ENCODE measurements around the gene ESPNL.

ESPNL gene

GRCh38 chr2:238126338-238126737 lies 26.2 kb downstream of the ESPNL start:
- Histone ChIP-seq H3K79me2 (ENCODE audit: control insufficient read depth, insufficient read depth, low read length, poor library complexity) (no peaks in the 10 kb centered on the region), H3K4me2 (ENCODE audit: low read length) (no peak overlapping the region), H2BK12ac (ENCODE audit: low read length) (no peak overlapping the region), H3K79me1 (ENCODE audit: low read length) (no peaks in the 10 kb centered on the region), H3K27me3 (ENCODE audit: insufficient read depth, low read length) (no peaks in the 10 kb centered on the region), H3K4me1 (ENCODE audit: control insufficient read depth in 1 of 2, insufficient read depth in 2 of 2, low read length in 2 of 2) (no peaks in the 10 kb centered on the region), H3K9me3 (ENCODE audit: insufficient read depth, low read depth, low read length) (peaks cover 3% of the 10 kb centered on the region), H3K36me3 (ENCODE audit: control insufficient read depth in 1 of 2, insufficient read depth in 2 of 2, low read length in 2 of 2) (no peaks in the 10 kb centered on the region), H3K18ac (ENCODE audit: low read length) (no peak overlapping the region), H3K4ac (ENCODE audit: low read depth, low read length) (no peak overlapping the region), H2AK5ac (ENCODE audit: low read length) (no peak overlapping the region), H2BK5ac (ENCODE audit: low read depth, low read length, poor library complexity) (no peak overlapping the region), H3K23ac (ENCODE audit: low read length) (no peak overlapping the region), H3K9ac (ENCODE audit: low read length) (no peak overlapping the region), H2BK120ac (ENCODE audit: insufficient read depth, low read length, poor library complexity) (no peak overlapping the region), H3K4me3 (ENCODE audit: low read depth, low read length) (no peak overlapping the region), H4K8ac (ENCODE audit: low read depth, low read length) (no peak overlapping the region), H2AFZ (ENCODE audit: insufficient read depth, low read length, poor library complexity) (no peak overlapping the region), H4K91ac (ENCODE audit: low read depth, low read length) (no peak overlapping the region), H3K14ac (ENCODE audit: low read length) (no peak overlapping the region), H4K12ac (ENCODE audit: low read depth, low read length) (no peak overlapping the region), H3K27ac (ENCODE audit: low read depth, low read length) (no peak overlapping the region)
- no CpG with 5 or more reads among the region's 2 CpGs for WGBS (ENCODE audit: extremely low coverage, insufficient coverage, insufficient read length)
- no peak for DNase-seq

- H3K27me3 ChIP-seq (ENCODE audit: insufficient read depth, low read length) = no peaks in the 10 kb centered on the region
These were observed 26.6 kb downstream of the ESPNL start for GRCh38 chr2:238126775-238127164.

GRCh38 chr2:238127165-238128060 lies 27.3 kb downstream of the ESPNL start:
- H3K23ac ChIP-seq (ENCODE audit: low read length) = no peak overlapping the region
- H2BK120ac ChIP-seq (ENCODE audit: insufficient read depth, low read length, poor library complexity) = no peak overlapping the region
- no peak overlapping the region for H2BK5ac ChIP-seq (ENCODE audit: low read depth, low read length, poor library complexity)
- no peak overlapping the region for H2BK12ac ChIP-seq (ENCODE audit: low read length)
- H3K79me1 ChIP-seq (ENCODE audit: low read length) = no peaks in the 10 kb centered on the region
- no peak overlapping the region for H4K91ac ChIP-seq (ENCODE audit: low read depth, low read length)
- no peak overlapping the region for H3K14ac ChIP-seq (ENCODE audit: low read length)
- WGBS (ENCODE audit: extremely low coverage, insufficient coverage, insufficient read length) = no CpG with 5 or more reads among the region's 36 CpGs
- no peak overlapping the region for H2AFZ ChIP-seq (ENCODE audit: insufficient read depth, low read length, poor library complexity)
- H3K36me3 ChIP-seq (ENCODE audit: control insufficient read depth in 1 of 2, insufficient read depth in 2 of 2, low read length in 2 of 2) = no peaks in the 10 kb centered on the region
- H3K9ac ChIP-seq (ENCODE audit: low read length) = no peak overlapping the region
- no peak overlapping the region for H3K4me3 ChIP-seq (ENCODE audit: low read depth, low read length)
- H3K4me2 ChIP-seq (ENCODE audit: low read length) = no peak overlapping the region
- no peaks in the 10 kb centered on the region for H3K27me3 ChIP-seq (ENCODE audit: insufficient read depth, low read length)
- H3K4me1 ChIP-seq (ENCODE audit: control insufficient read depth in 1 of 2, insufficient read depth in 2 of 2, low read length in 2 of 2) = no peaks in the 10 kb centered on the region
- H3K79me2 ChIP-seq (ENCODE audit: control insufficient read depth, insufficient read depth, low read length, poor library complexity) = no peaks in the 10 kb centered on the region
- H3K9me3 ChIP-seq (ENCODE audit: insufficient read depth, low read depth, low read length) = peaks cover 4% of the 10 kb centered on the region
- no peak overlapping the region for H2AK5ac ChIP-seq (ENCODE audit: low read length)
- H3K4ac ChIP-seq (ENCODE audit: low read depth, low read length) = no peak overlapping the region
- no peak overlapping the region for H3K18ac ChIP-seq (ENCODE audit: low read length)
- no peak overlapping the region for H3K27ac ChIP-seq (ENCODE audit: low read depth, low read length)
- DNase-seq = no peak
- H4K8ac ChIP-seq (ENCODE audit: low read depth, low read length) = no peak overlapping the region
- no peak overlapping the region for H4K12ac ChIP-seq (ENCODE audit: low read depth, low read length)

More at GRCh38 chr2:238126775-238127164, 26.6 kb downstream of the ESPNL start:
- H2AFZ ChIP-seq (ENCODE audit: insufficient read depth, low read length, poor library complexity) = no peak overlapping the region
- H3K4me1 ChIP-seq (ENCODE audit: control insufficient read depth in 1 of 2, insufficient read depth in 2 of 2, low read length in 2 of 2) = no peaks in the 10 kb centered on the region
- WGBS (ENCODE audit: extremely low coverage, insufficient coverage, insufficient read length) = no CpG with 5 or more reads among the region's 2 CpGs
- no peak overlapping the region for H3K14ac ChIP-seq (ENCODE audit: low read length)
- H3K4me2 ChIP-seq (ENCODE audit: low read length) = no peak overlapping the region
- H3K79me2 ChIP-seq (ENCODE audit: control insufficient read depth, insufficient read depth, low read length, poor library complexity) = no peaks in the 10 kb centered on the region
- no peak for DNase-seq
- no peak overlapping the region for H3K23ac ChIP-seq (ENCODE audit: low read length)
- H3K36me3 ChIP-seq (ENCODE audit: control insufficient read depth in 1 of 2, insufficient read depth in 2 of 2, low read length in 2 of 2) = no peaks in the 10 kb centered on the region
- no peak overlapping the region for H3K18ac ChIP-seq (ENCODE audit: low read length)
- H2AK5ac ChIP-seq (ENCODE audit: low read length) = no peak overlapping the region
- no peak overlapping the region for H3K9ac ChIP-seq (ENCODE audit: low read length)
- no peak overlapping the region for H4K8ac ChIP-seq (ENCODE audit: low read depth, low read length)
- no peak overlapping the region for H4K91ac ChIP-seq (ENCODE audit: low read depth, low read length)
- no peak overlapping the region for H2BK5ac ChIP-seq (ENCODE audit: low read depth, low read length, poor library complexity)
- H3K27ac ChIP-seq (ENCODE audit: low read depth, low read length) = no peak overlapping the region
- no peak overlapping the region for H3K4ac ChIP-seq (ENCODE audit: low read depth, low read length)
- peaks cover 3% of the 10 kb centered on the region for H3K9me3 ChIP-seq (ENCODE audit: insufficient read depth, low read depth, low read length)
- H2BK12ac ChIP-seq (ENCODE audit: low read length) = no peak overlapping the region
- no peak overlapping the region for H4K12ac ChIP-seq (ENCODE audit: low read depth, low read length)
- H3K79me1 ChIP-seq (ENCODE audit: low read length) = no peaks in the 10 kb centered on the region
- no peak overlapping the region for H2BK120ac ChIP-seq (ENCODE audit: insufficient read depth, low read length, poor library complexity)
- H3K4me3 ChIP-seq (ENCODE audit: low read depth, low read length) = no peak overlapping the region

- Histone ChIP-seq H2AFZ (ENCODE audit: insufficient read depth, low read length, poor library complexity) (no peak overlapping the region), H3K23ac (ENCODE audit: low read length) (no peak overlapping the region)
These were observed 27.9 kb downstream of the ESPNL start for GRCh38 chr2:238128061-238128440.

More at GRCh38 chr2:238128061-238128440, 27.9 kb downstream of the ESPNL start:
- Histone ChIP-seq H3K9me3 (ENCODE audit: insufficient read depth, low read depth, low read length) (peaks cover 4% of the 10 kb centered on the region), H2BK120ac (ENCODE audit: insufficient read depth, low read length, poor library complexity) (no peak overlapping the region), H3K27me3 (ENCODE audit: insufficient read depth, low read length) (no peaks in the 10 kb centered on the region), H3K79me1 (ENCODE audit: low read length) (no peaks in the 10 kb centered on the region), H3K4ac (ENCODE audit: low read depth, low read length) (no peak overlapping the region), H3K14ac (ENCODE audit: low read length) (no peak overlapping the region), H3K79me2 (ENCODE audit: control insufficient read depth, insufficient read depth, low read length, poor library complexity) (no peaks in the 10 kb centered on the region), H2BK5ac (ENCODE audit: low read depth, low read length, poor library complexity) (no peak overlapping the region), H3K9ac (ENCODE audit: low read length) (no peak overlapping the region), H3K4me1 (ENCODE audit: control insufficient read depth in 1 of 2, insufficient read depth in 2 of 2, low read length in 2 of 2) (no peaks in the 10 kb centered on the region), H2BK12ac (ENCODE audit: low read length) (no peak overlapping the region), H3K4me2 (ENCODE audit: low read length) (no peak overlapping the region), H3K36me3 (ENCODE audit: control insufficient read depth in 1 of 2, insufficient read depth in 2 of 2, low read length in 2 of 2) (no peaks in the 10 kb centered on the region), H4K8ac (ENCODE audit: low read depth, low read length) (no peak overlapping the region), H3K18ac (ENCODE audit: low read length) (no peak overlapping the region), H4K12ac (ENCODE audit: low read depth, low read length) (no peak overlapping the region), H3K4me3 (ENCODE audit: low read depth, low read length) (no peak overlapping the region), H2AK5ac (ENCODE audit: low read length) (no peak overlapping the region), H3K27ac (ENCODE audit: low read depth, low read length) (no peak overlapping the region), H4K91ac (ENCODE audit: low read depth, low read length) (no peak overlapping the region)
- no peak for DNase-seq
- WGBS (ENCODE audit: extremely low coverage, insufficient coverage, insufficient read length) = no CpG with 5 or more reads among the region's 22 CpGs

All from trophoblast cell (in vitro differentiated cells and primary cell).